ENCODE measurements around the gene B3GALT5. TPM values are rescaled to one million over a fixed set of nuclear protein-coding genes. Genes with fewer than 3 reads are reported as not detected.

B3GALT5 gene
- total and polyA plus RNA-seq, 2 experiments from 2014 or later, result 3.1 to 7.0 TPM

DNA sequence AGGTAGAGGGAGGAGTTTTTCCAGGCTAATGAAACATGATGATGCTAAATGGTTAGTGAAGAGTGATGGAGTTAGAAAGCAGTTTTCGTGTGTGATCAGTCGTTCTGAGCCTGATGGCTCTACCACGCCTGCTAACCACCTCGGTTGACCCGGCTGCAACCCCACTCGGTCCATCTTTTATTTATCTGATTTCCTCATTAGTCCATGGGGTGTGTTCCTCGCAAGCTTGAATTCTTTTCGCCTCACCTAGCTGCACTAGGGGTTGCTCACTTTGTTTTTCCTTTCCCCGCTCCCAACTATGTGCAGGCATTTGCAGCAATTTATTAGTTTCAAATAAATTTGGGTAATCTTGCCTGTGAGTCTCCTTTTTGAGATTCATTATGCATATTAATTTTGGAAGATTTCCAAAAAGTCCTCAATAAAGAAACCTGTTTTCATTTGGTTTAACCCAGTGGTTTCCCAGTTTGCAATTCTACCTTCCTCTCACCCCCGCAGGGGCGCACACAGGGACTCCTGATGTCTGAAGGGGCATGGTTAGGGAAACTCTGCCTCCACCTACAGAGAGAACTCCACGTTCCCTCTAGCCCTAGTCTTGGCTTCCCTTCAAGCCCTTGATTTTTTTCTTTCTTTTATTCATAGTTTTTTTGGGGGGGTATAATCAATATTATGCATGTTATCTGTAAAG lies 12.6 kb downstream of the B3GALT5 start:
- Histone ChIP-seq H3K27me3 (no peaks in the 10 kb centered on the region), H3K4me1 (ENCODE audit: insufficient read depth) (no peaks in the 10 kb centered on the region), H3K27ac (no peak overlapping the region), H4K20me1 (ENCODE audit: insufficient read depth, poor library complexity, severe bottlenecking) (no peaks in the 10 kb centered on the region), H3K9me2 (replicated peaks; ENCODE audit: insufficient read depth) (no peaks in the 10 kb centered on the region), H3K36me3 (replicated peaks; ENCODE audit: insufficient read depth, low read depth) (no peaks in the 10 kb centered on the region), H3K9me3 (ENCODE audit: low read depth) (no peaks in the 10 kb centered on the region), H2AFZ (no peak overlapping the region), H3K4me2 (no peak overlapping the region), H3K4me3 (no peak overlapping the region), H3K79me2 (no peaks in the 10 kb centered on the region)
- no peak for DNase-seq (ENCODE audit: low spot score)
- WGBS (ENCODE audit: low lambda C conversion rate, missing lambda C conversion rate), result 90% methylated on average over 12 of the region's 12 CpGs
- TF ChIP-seq EZH2phosphoT487 (IDR thresholded peaks at IDR 0.05; ENCODE audit: low read depth, severe bottlenecking, unreplicated experiment) (no peak), EZH2 (IDR thresholded peaks at IDR 0.05; ENCODE audit: borderline replicate concordance) (no peak)
- TF ChIP-seq, protein P1, sequence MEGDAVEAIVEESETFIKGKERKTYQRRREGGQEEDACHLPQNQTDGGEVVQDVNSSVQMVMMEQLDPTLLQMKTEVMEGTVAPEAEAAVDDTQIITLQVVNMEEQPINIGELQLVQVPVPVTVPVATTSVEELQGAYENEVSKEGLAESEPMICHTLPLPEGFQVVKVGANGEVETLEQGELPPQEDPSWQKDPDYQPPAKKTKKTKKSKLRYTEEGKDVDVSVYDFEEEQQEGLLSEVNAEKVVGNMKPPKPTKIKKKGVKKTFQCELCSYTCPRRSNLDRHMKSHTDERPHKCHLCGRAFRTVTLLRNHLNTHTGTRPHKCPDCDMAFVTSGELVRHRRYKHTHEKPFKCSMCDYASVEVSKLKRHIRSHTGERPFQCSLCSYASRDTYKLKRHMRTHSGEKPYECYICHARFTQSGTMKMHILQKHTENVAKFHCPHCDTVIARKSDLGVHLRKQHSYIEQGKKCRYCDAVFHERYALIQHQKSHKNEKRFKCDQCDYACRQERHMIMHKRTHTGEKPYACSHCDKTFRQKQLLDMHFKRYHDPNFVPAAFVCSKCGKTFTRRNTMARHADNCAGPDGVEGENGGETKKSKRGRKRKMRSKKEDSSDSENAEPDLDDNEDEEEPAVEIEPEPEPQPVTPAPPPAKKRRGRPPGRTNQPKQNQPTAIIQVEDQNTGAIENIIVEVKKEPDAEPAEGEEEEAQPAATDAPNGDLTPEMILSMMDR (IDR thresholded peaks at IDR 0.05; ENCODE audit: poor library complexity), result no peak

DNA sequence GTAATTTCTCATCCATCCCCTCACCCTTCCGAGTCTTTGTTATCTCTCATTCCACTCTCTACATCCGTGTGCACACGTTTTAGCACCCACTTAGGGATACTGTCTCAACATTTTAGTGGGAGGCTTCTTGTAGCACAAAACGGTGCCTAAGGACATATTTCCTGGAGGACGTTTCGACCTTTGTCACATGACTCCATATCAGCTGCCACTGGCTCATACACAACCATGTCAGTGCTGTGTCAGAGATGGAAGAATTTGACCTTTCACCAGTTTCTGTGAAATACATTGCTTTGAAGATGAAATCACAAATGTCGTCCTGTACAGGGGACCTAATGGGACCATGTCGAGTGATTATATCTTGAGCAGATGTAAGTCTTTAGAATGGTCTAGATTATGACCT lies 15.6 kb downstream of the B3GALT5 start:
- no peak for TF ChIP-seq EZH2phosphoT487 (IDR thresholded peaks at IDR 0.05; ENCODE audit: low read depth, severe bottlenecking, unreplicated experiment)
- no peak for TF ChIP-seq EZH2 (IDR thresholded peaks at IDR 0.05; ENCODE audit: borderline replicate concordance)
- TF ChIP-seq, protein P1 (IDR thresholded peaks at IDR 0.05; ENCODE audit: poor library complexity), result no peak
- Histone ChIP-seq H3K27ac (no peak overlapping the region), H3K36me3 (replicated peaks; ENCODE audit: insufficient read depth, low read depth) (no peaks in the 10 kb centered on the region), H3K4me2 (no peak overlapping the region), H3K9me2 (replicated peaks; ENCODE audit: insufficient read depth) (no peaks in the 10 kb centered on the region), H4K20me1 (ENCODE audit: insufficient read depth, poor library complexity, severe bottlenecking) (no peaks in the 10 kb centered on the region), H3K4me3 (no peak overlapping the region), H3K27me3 (no peaks in the 10 kb centered on the region), H3K79me2 (no peaks in the 10 kb centered on the region), H2AFZ (no peak overlapping the region), H3K9me3 (ENCODE audit: low read depth) (no peaks in the 10 kb centered on the region), H3K4me1 (ENCODE audit: insufficient read depth) (peaks cover 19% of the 10 kb centered on the region)
- DNase-seq (ENCODE audit: low spot score), result no peak
- 85% methylated on average over 8 of the region's 8 CpGs for whole genome bisulfite sequencing (ENCODE audit: low lambda C conversion rate, missing lambda C conversion rate)

DNA sequence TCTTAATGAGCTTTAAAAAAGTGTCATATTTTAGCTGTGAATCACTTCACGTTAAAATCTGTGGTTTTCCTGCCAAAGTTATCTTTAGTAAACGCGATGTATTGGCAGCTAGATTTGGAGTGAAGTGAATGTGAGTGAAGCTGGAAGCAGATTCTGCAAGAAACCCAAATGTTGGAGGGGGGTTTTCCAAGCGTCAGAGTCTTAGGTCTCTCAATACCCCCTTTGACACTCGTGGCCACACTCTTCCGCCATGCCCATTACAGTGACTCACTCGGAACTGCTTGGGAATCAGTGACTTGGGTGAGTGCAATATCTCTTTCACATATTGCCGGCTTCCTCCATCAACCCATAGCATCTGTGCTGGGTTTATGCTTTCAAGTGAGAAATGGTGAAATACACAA lies 17.5 kb downstream of the B3GALT5 start:
- 70% methylated on average over 8 of the region's 8 CpGs for WGBS (ENCODE audit: low lambda C conversion rate, missing lambda C conversion rate)
- Histone ChIP-seq H3K9me3 (ENCODE audit: low read depth) (no peaks in the 10 kb centered on the region), H3K27ac (peak overlapping the region; percentile 3), H3K4me1 (ENCODE audit: insufficient read depth) (peaks cover 25% of the 10 kb centered on the region), H3K9me2 (replicated peaks; ENCODE audit: insufficient read depth) (no peaks in the 10 kb centered on the region), H4K20me1 (ENCODE audit: insufficient read depth, poor library complexity, severe bottlenecking) (no peaks in the 10 kb centered on the region), H3K36me3 (replicated peaks; ENCODE audit: insufficient read depth, low read depth) (no peaks in the 10 kb centered on the region), H2AFZ (no peak overlapping the region), H3K4me2 (no peak overlapping the region), H3K79me2 (peaks cover 6% of the 10 kb centered on the region), H3K4me3 (no peak overlapping the region), H3K27me3 (no peaks in the 10 kb centered on the region)
- TF ChIP-seq, protein P1 (IDR thresholded peaks at IDR 0.05; ENCODE audit: poor library complexity), result no peak
- no peak for TF ChIP-seq EZH2phosphoT487 (IDR thresholded peaks at IDR 0.05; ENCODE audit: low read depth, severe bottlenecking, unreplicated experiment)
- no peak for TF ChIP-seq EZH2 (IDR thresholded peaks at IDR 0.05; ENCODE audit: borderline replicate concordance)
- no peak for DNase-seq (ENCODE audit: low spot score)
